GM12891 (cell line): ENCODE results near the gene HS6ST3.

Experiments
- PAX5 ChIP-seq: IDR thresholded peaks from 2 replicates; pipeline ENCODE4 v1.6.1; 2011; ENCODE audit warnings: low read length, moderate library complexity, mild to moderate bottlenecking; ENCODE audit not compliant: insufficient read depth, severe bottlenecking
- POLR2A ChIP-seq: IDR thresholded peaks from 2 replicates; pipeline ENCODE4 v1.6.1; 2011; ENCODE audit warnings: low read depth, low read length, control low read depth
- POLR2AphosphoS5 ChIP-seq: IDR thresholded peaks from 2 replicates; pipeline ENCODE4 v1.6.1; 2011; ENCODE audit warnings: low read depth, low read length, control low read depth
- POU2F2 ChIP-seq: IDR thresholded peaks from 2 replicates; pipeline ENCODE4 v1.6.1; 2011; ENCODE audit warnings: low read depth, mild to moderate bottlenecking, control low read depth, low read length, moderate library complexity
- TAF1 ChIP-seq: IDR thresholded peaks from 2 replicates; pipeline ENCODE4 v1.6.1; 2011; ENCODE audit warnings: low read depth, low read length, control low read depth

GRCh38 chr13:96621634-96622183 is 531.8 kb downstream of the HS6ST3 start:
- TF ChIP-seq PAX5 (no peak), POLR2AphosphoS5 (no peak), POLR2A (no peak), POU2F2 (no peak), TAF1 (no peak)
